Spleen (tissue), 7 donors: ENCODE data around the gene DNAH17.

Experiments
- POLR2AphosphoS5 ChIP-seq, 3 donors: sonication (generic); formaldehyde crosslinking; IDR thresholded peaks; one replicate each; pipeline ENCODE4 v1.5.1; 2017; ENCODE audit warnings: antibody characterized with exemption in 3 of 3
- TF ChIP-seq, protein P1 (sequence below), 11 experiments: fragments of 200-600 bp in 7 of 11; fragments of 450-650 bp in 4 of 11; sonication (generic) in 4 of 11; IDR thresholded peaks in 8 of 11; conservative IDR thresholded peaks in 3 of 11; 1 replicate in 7 of 11; 2 replicates in 4 of 11; pipeline versions ENCODE4 v1.4.0 to v1.8.0; 2016 to 2021; ENCODE audit warnings: antibody characterized with exemption in 11 of 11, inconsistent platforms in 4 of 11, mild to moderate bottlenecking in 1 of 11
- donor health status: DM: no; HTN: no; CAD: no; lungs with moderate emphysema.
- donor health status: DM: no; HTN: no; CAD: no.
- donor health status: DM: no; HTN: no; CAD: no.

DNA sequence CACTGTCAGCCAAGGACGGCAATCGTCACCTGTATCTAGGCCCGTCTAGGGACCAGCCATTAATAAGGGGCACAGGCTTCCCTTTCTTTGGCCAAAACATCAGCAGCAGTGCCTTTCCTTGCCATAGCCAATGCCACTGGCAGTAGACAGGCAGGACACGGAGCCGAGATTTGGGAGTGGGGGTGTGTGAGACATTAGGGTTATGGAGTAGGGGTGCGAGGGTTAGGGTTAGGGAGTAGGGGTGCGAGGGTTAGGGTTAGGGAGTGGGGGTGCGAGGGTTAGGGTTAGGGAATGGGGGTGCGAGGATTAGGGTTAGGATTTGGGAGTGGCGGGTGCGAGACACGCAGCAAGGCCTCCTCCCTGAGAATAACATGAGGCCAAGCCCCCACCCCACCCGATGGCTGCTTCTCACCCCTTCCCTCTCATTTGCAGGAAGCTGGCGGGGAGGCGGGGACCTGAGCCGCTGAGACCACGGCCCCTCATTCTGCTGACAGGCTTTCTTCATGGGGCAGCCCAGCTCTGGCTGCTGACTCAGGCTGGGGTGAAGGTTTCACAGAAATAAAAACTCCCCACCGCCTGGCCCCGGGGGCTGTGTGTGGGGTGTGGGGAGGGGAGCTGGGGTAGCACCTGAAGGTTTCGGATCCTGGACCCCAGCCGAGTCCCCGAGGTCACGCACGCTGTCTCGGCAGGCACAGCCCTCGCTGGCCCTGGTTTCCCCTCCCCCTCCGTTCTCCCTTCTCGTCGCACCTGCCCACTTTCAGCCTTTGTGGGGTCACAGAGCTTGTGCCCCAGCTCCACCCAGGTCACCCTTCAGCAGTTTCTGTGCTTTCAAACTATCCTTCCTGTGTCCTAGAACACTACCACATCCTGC lies 104.9 kb downstream of the DNAH17 start:
- TF ChIP-seq, protein P1, sequence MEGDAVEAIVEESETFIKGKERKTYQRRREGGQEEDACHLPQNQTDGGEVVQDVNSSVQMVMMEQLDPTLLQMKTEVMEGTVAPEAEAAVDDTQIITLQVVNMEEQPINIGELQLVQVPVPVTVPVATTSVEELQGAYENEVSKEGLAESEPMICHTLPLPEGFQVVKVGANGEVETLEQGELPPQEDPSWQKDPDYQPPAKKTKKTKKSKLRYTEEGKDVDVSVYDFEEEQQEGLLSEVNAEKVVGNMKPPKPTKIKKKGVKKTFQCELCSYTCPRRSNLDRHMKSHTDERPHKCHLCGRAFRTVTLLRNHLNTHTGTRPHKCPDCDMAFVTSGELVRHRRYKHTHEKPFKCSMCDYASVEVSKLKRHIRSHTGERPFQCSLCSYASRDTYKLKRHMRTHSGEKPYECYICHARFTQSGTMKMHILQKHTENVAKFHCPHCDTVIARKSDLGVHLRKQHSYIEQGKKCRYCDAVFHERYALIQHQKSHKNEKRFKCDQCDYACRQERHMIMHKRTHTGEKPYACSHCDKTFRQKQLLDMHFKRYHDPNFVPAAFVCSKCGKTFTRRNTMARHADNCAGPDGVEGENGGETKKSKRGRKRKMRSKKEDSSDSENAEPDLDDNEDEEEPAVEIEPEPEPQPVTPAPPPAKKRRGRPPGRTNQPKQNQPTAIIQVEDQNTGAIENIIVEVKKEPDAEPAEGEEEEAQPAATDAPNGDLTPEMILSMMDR (IDR thresholded peaks at IDR 0.05 in 8 of 11, conservative IDR thresholded peaks at IDR 0.05 in 3 of 11): no peak
- TF ChIP-seq POLR2AphosphoS5 (IDR thresholded peaks at IDR 0.05): no peak
